ENCODE results near the gene RHBDL1.
"Not testable (repeated sequence)": the region's sequence is repeated elsewhere in the genome, so short reads cannot be mapped to it uniquely, and the experiment has no call there.

The RHBDL1 gene

DNA sequence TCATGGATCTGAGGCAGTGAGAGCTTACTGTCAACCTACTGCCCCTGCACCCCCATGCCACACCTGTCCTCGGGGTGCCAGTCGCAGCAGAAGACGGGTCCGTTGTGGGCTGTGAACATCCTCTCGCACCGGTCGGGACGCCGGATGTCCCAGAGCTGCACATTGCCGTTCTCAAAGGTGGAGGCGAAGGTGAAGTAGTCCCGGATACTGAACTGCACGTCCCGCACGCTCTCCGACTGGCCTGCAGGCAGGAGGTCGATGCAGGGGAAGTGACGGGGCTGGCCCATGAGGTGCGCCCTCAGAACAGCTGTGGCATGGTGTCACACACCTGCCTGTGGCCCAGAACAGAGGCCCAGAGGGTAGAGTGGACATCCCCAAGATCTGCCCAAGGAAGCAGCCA lies 12.0 kb downstream of the RHBDL1 start:
- DNase-seq: no peak

DNA sequence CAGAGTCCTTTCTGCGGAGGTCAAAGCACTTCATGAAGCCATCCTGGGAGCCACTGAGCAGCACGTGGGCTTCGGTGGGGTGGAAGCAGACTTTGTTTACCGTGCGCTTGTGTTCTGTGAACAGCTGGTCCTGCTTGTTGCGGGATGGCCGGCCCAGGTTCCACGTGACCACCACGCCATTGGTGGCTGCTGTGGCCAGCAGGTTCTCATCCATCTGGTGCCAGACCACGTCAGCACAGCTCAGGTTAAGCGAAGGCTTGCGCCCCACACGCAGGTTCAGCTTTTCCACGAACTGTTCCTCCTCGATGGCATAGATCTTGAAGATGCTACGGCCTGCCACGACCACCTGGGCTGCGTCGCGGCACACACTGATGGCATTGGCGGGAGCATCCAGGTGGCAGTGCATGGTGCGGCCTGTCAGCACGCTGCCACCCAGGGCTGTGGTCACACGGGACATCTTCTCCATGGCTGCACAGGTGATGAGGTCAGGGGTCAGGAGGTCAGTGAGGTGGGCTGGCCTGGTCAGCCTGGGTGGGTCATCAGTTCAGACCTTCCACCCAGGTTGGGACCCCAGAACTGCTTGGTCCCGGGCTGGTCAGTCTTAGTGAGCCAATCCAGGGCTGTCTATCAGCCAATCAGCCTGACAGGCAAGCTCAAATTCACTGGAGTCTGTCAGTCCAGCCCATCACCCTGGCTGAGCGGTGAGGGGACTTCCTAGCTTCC lies 13.9 kb downstream of the RHBDL1 start:
- no peak for DNase-seq

DNA sequence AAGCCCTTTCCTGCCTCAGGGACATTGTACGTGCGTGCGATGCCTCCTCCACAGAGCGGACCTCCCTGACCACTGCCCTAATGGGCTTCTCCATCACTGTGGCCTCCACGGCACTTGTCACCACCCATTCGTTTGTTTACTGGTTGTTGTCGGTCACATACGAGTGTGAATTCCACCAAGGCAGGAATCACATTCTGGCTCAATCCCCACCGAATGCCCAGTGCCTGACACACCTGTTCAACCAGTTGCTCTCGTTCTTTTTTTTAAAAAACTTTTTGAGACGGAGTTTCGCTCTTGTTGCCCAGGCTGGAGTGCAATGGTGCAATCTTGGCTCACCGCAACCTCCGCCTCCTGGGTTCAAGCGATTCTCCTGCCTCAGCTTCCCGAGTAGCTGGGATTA lies 15.8 kb downstream of the RHBDL1 start:
- not testable (repeated sequence) for DNase-seq

DNA sequence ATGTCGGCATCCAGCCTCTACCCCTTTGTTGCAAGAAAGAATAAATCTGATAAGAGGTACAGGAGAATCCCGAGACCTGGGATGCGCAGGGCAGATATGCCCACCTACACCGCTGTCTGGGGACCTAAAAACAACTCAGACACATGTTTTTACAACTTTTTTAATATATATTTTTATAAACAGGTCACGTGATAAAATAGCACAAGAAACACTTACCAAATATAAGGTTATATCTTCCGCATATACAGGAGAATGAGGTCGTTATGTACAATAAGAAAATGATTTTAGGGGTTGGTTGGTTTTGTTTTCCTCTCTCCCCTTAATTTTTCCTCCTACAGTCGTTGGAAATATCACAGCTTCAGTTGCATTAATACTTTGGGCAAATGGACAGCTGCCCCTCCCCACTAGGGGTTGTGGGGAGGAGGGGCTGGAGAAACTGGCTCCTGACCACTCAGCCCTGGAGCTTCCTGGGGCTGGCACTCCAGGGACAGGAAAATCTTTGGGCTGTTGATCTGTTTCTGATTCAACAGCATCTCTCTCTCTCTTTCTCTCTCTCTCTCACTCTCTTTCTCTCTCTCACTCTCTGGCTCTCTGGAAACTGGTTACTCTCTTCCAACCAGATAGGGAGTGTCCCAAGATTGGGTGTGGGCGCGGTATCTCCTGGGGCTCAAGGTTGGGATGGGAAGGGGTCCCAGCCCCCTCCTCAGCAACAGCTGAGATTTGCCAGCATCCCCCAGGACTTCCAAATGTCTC lies 17.1 kb downstream of the RHBDL1 start:
- DNase-seq: no peak

DNA sequence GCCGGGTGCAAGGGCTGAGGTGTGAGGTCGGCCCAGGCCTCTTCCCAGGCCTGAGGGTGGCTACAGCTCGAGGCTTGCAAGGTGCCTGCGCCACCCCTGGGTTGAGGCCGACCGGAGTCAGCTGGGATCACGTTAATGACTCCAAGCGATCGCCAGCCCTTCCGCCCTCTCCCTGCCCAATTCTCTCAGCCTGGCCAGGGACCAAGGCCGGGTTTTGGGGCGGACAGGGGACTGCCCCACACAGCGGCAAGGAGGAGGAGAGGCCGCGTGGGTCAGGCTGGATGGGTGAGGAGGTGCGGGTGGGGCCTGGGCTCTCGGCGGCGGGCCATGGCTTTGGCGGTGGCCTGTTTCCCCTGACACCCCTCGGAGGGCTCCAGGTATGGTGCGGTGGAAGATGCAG lies 17.9 kb downstream of the RHBDL1 start:
- no peak for DNase-seq

DNA sequence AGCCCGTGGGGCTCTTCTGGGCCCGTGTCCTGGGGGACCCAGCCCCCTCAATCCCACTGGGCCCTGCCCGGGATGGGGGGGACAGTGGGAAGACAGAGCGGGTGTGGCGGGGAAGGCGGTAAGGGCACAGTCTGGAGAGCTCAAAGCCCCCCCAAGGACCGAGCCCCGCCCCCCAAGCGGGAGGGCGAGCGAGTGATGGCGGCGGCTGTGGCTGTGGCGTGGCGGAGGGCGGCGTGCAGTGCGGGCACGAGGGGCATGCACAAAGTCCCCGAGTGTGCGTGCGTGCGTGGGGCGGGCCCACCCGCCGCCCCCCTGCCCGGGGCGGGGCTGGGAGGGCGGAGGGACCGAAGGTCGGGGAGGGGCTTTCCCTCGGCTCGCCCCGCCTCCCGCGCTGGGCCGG lies 18.3 kb downstream of the RHBDL1 start:
- DNase-seq: no peak

DNA sequence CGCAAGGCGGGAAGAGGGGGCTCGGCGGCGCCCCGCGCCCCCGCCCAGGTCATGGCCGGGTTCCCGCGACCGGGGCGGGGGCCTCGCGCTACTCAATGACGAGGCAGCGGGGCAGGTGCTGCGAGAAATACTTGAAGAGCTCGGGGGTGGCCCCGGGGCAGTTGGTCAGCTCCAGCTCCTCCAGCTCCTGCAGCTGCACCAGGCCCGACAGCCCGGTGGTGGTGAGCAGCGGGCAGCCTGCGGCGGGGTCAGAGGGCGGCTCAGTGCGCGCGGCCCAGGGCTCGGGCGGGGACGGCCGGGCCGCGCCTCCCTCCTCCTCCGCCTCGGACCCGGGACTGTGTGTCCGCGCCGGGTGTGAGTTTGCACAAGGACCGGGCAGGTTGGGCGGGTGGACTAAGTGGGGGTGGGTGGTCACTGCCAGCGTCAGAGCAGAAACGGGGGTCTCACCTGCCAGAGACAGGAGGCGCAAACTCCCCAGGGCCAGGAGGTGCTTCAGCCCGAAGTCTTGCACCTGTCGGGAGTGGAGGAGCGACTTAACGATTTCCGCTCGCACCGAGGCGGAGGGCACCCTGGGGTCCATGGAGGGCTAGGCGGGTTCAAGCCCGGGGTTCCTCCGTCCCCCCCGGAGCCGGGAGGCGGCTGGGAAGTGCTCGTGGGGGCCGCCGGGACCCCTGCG lies 18.9 kb downstream of the RHBDL1 start:
- DNase-seq: no peak

DNA sequence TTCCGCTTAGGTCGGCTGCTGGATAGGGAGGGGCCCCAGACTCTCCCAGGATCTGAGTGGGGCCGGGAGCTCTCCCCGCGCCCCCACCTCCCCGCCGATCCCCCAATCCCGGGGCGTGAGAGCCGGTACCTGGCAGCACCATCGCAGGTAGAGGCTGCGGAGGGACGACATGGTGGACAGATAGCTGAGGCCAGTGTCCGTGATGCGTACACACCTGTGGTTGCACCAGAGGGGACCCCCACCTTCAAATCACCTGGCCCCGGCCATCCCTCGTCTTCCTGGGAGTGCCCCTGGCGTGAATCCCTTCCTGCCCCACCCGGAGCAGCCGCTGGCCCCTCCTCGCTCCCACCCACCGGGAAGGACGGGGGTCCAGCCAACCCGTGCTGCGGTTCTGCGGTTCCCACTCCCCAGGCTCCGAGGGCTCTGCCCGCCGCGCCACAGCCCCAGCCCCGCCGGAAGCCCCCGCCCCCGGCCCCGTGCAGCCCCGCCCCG lies 19.4 kb downstream of the RHBDL1 start:
- no peak for DNase-seq

DNA sequence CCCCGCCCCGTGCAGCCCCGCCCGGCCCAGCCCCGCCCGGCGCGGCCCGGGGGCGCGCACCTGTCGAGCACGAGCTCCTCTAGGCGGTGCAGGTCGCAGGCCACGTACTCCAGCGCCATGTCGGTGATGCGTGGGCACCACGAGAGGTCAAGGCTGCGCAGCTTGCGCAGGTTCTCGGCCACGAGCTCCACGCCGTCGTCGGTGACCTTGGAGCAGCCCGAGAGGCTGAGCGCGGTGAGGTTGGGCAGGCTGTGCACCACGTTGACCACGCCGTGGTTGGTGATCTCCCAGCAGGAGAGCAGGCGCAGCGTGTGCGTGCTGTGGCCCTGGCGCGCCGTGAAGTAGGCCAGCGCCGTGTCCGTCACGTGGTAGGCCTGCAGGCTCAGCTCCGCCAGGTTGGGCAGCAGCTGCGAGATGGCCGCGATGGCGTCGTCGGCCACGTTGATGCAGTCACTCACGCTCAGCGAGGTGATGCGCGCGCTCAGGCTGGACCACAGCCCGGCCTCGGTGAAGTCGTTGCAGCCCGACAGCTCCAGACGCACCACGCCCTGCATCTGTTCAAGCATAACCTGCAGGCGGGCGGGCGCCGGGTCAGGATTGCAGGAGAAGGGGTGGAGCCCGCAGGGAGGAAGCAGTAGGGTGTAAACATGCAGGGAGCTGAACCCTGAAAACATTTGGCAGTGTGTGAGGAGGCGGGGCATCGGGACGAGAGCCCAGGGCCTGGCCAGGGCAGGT lies 20.1 kb downstream of the RHBDL1 start:
- DNase-seq: no peak

DNA sequence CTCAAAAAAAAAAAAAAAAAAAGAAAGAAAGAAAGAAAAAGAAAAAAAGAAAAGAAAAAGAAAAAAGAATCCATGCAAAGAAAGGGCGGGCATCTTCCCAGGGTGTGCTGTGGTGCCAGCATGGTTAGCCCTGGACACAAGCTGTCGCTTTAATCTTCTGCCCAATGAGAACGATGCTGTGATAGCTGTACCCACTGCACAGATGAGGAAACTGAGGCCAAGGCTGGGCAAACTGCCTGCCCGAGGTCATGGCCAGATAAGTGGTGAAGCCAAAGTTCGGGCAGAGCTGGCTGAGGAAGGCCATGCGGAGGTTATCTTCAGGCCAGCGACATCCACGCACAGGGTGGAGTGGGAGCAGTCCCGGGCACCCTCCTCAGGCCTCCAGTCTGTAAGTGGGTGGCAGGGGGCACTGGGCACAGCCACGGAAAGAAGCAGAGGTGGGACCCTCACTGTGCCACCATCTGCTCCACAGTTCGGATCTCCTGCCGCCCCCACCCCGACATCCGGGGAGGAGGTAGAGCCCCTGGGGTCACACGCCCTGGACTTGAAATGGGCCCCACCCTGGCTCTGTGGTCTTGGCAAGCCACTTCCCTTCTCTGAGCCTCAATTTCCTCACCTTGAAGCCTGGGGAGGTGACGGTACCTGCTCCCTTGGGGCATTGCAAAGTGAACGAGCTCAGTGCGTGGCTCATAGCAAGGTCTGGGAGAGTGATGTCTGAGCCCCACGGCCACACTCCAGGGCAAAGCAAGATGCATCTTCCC lies 23.6 kb downstream of the RHBDL1 start:
- no peak for DNase-seq

DNA sequence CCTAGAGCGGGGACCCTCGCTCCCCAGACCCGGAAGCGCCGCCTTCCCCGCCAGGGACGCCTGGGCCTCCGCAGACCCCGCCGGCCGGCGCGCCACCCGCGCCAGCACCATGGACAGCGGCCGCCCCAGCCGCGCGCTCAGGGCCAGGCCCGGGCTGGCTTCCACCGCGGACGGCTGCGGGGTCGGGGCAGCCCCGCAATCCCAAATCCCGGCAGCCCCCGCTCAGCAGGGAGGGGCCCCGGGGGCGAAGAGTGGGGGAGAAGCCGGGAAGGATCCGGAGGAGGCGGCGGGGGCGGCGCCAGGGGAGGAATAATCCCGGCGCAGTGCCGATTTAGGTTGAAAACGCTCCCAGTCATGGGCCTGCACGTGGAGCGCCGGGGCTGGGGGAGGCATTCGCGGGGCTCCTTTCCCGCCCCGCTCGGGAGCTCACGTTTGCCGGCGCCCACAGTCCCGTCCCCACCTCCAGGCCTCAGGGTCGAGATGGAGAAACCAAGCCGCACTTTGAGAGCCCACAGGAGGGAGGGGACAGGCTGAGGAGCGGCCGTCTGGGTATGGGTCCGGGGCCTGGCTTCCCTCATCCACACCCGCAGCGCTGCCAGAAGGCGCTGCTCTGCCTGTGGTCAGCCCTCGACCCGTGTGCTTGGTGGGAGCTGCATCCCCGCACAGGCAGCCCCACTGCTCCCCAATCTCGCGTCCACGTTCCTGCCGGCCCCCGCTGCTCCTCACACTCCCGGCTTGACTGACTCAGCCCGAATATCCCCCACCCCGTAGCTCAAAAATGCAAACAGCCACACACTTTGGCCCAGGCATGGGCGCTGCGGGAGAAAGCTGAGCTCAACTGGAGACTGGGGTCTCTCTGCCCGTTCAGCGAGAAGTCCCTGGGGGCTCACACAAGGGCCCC lies 25.5 kb downstream of the RHBDL1 start:
- no peak for DNase-seq

DNA sequence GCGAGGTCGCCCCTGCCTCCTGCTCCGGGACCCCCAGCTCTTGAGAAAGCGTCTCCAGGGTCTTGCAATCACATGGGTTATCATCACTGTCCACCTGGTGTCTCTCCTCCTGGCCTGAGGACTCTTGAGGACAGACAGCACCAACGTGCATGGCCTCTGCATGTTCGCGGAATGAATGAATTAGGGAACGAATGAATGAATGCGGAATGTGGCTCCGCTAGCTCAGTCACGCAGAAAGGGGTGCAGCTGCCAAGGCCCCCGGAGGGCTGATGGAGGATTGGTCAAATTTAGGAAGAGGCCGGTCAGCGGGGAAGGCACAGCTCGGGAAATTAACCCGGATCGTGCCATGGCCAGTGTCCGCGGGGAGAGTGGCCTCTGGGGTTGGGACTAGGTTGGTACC lies 26.9 kb downstream of the RHBDL1 start:
- no peak for DNase-seq

DNA sequence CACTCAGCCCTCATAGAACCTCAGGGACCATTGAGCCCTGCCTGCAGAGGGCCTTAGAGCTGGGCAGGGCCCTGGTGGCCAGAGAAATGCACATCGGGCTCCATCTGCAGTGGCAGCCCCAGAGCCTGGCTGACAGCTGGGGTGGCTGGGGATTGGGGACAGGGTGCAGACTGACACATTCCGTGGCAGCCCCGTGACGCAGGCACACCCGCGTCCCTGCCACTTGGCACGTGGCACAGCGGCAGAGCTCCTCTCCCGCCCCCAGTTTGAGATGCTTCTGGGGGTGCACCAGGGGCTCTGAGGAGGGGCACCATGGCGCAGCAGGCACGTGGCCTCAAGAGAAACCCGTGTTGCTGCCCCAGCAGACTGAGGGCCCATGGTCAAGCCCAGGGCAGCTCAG lies 27.9 kb downstream of the RHBDL1 start:
- DNase-seq: no peak

DNA sequence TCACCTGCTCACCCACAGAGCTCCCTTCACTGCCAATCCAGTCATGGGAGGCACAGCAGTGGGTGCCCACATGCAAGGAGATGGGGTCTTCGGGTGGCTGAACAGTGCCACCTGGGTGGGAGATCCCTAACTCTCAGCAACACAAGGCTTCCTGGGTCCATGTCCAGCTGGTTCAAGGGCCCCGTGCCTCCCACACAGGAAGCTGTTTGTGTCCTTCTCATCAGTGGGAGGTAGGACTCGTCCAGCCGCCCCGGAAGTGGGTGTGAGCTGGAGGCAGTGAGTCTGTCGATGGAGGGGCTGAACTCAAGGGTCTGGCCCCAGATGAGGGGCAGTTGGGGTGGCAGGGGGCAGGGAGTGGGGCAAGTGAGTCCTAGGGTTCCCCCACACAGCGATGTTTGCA lies 28.6 kb downstream of the RHBDL1 start:
- DNase-seq: no peak

DNA sequence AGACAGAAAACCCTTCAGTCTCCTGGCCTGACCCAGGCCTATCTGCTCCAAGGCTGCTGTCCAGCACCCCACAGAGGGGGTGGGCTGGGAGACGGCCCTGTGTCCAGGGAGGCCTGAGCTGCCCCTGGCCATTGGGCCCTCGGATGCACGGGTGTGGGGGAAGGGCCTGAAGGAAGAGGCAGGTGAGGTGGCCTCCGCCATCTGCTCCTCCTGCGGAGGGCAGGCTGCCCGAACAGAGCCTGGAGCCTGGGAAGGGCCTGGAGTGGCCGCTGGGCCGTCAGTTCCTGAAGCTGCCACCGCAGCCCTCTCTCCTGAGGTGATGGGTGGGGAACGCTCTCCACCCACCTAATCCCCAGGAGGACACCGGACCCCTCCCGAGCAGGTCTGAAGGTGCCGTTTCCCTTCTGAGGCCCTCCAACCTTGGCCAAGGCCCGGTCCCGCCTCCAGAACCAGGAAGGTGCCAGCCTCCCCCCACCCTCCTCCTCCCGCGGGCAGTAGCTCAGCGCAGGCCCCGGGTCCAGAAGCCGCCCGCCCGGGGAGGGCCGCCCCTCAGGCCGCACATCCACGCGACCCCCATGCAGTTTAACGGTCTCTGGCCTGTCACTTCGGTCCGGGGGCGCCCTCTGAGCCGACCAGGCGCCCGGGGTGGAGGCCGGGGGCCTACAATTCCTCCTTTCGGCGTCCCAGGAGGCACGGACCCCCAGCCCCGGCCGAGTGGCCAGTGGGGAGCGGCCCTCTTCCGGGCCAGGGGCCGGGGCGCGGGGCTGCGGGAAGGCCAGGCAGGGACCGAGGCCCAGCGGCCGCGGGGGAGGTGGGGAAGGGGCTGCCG lies 29.3 kb downstream of the RHBDL1 start:
- DNase-seq: no peak

DNA sequence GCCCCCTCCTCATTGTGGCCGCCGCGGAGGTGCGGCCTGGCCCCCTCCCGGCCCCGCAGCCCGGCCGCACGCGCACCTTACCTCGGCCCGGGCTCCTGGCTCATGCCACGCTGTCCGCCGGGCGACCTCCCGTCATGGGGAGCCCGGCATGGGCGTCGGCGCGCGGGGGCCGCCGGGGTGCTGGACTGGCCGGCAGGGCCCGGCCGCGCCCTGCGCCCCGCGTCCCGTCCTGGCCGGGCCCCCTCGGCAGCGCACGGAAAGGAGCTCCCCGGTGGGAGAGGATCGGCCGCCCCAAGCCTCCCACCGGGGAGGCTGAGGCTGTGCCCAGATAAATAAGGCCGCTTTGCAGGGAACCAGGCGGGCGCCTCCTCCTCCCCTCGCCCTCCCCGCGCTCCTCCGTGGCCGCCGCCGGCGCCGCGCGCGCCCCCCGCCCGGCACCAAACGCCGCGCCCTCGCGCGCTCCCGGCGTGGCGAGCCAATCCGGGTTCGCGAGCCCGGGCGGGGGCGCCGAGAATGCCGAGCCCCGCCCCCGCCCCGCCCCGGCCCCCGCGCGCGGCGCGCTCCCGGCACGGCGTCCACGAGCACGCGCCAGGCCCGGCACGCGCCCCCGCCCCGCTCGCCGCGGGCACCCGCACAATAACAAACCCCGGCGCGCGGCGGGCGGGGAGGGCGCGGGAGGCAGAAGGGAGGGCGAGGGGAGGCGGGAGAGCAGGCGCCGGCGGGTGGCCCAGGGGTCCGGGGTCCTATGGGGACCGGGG lies 30.1 kb downstream of the RHBDL1 start, which contains the start of gene FBXL16:
TSS of gene FBXL16 (minus strand) at position 371 of the 758 bp plus-strand sequence. CDS start 8,396 bp downstream, outside the sequence.
- no peak for DNase-seq

DNA sequence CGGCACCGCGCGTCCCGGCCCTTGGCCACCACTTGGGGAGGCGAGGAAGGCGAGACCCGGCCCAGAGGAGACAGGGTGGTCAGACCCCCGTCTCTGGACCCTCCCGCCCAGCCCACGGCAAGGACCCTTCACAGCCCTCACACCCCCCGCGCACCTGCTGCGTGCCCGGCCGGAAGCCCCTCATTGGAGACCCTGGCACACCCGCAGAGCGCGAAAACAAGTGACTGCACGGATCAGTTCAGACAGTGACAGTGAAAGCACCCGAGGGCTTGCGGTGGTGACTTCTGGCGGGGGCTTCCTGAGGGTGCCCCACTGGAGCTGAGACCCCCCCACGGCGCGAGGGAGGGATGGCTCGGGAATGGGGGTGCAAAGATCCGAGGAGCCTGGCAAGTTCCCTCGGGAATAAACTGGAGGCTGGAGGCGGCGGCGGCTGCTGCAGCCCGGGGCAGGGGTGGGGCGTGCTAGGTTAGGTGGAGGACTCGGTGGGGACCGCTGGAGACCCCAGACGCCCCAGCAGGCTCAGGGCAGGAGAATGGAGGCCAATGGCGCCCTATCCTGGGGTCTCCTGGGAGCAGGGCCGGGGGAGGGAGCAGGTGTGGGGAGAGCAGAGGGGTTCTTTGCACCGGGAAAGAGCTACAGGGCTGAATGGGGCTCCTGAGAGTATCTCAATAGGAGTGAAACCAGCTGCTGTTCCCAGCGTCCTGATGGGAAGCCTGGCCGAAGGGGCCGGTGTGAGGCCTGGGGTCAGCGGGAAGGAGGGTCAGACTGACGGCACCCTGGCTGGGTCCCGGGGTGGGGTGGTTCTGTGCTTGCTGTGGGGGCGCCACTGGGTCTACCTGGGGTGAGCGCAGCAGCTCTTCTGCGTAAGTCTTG lies 31.0 kb downstream of the RHBDL1 start:
- DNase-seq: no peak

DNA sequence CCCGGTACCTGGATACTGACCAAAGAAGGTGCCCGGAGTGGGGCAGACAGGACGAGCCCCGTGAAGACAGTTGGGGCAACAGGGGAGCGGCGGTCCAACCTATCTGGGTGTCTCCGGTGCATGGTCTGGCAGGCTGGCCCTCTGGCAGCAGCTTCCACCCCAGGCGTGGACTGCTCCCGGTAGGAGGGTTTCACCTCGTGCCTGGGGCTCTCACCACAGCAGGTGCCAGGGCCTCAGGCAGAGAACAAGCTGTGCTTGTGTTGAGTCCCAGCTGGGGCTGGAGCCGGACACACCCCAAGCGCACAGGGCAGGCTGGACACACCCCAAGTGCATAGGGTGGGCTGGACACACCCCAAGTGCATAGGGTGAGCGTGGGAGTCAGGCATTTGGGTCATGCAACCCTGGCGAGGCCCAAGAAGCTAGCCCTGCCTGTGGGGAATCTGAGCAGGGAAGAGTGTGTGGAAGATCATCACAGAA lies 31.6 kb downstream of the RHBDL1 start:
- no peak for DNase-seq

Measured in AML-193 (cell line).